ENCODE results near the gene RPL12.

DNA sequence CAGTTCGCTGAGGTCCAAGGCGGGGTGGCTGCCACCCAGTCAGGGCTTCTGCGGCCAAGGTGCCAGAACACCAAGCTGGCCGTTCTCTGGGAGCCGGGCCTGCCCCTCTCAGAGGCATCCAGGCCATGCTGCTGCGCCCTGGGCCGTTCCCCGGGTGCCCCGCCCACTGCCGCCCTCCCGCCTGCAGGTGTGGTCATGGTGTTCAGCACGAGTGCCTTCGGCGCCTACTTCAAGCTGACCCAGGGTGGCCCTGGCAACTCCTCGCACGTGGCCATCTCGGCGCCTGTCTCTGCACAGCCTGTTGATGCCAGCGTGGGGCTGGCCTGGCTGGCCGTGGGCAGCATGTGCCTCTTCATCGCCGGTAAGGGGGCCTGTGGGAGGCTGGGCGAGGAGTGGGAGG, 46.6 kb downstream of the RPL12 start:
- TF ChIP-seq, protein P1, sequence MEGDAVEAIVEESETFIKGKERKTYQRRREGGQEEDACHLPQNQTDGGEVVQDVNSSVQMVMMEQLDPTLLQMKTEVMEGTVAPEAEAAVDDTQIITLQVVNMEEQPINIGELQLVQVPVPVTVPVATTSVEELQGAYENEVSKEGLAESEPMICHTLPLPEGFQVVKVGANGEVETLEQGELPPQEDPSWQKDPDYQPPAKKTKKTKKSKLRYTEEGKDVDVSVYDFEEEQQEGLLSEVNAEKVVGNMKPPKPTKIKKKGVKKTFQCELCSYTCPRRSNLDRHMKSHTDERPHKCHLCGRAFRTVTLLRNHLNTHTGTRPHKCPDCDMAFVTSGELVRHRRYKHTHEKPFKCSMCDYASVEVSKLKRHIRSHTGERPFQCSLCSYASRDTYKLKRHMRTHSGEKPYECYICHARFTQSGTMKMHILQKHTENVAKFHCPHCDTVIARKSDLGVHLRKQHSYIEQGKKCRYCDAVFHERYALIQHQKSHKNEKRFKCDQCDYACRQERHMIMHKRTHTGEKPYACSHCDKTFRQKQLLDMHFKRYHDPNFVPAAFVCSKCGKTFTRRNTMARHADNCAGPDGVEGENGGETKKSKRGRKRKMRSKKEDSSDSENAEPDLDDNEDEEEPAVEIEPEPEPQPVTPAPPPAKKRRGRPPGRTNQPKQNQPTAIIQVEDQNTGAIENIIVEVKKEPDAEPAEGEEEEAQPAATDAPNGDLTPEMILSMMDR (IDR thresholded peaks at IDR 0.05), result no peak
- no peak for TF ChIP-seq EP300 (IDR thresholded peaks at IDR 0.05)
- no peak for TF ChIP-seq POLR2A (IDR thresholded peaks at IDR 0.05)
- TF ChIP-seq POLR2AphosphoS5 (IDR thresholded peaks at IDR 0.05), result no peak

Data from suprapubic skin (tissue), 4 donors.